HG03469 (cell line): ENCODE measurements around the gene SLC35F1.

Experiments used
- ATAC-seq: cut with Tn5 transposase; IDR thresholded peaks from one replicate; pipeline ENCODE4 v1.9.1; 2021; ENCODE audit warnings: mild to moderate bottlenecking, moderate library complexity, moderate number of reproducible peaks; ENCODE audit not compliant: unreplicated experiment

SLC35F1 gene

GRCh38 chr6:118305081-118305480 is 398.0 kb downstream of the SLC35F1 start:
- no peak for ATAC-seq

- ATAC-seq, result no peak
Measured at GRCh38 chr6:118306392-118307238, 399.6 kb downstream of the SLC35F1 start.

GRCh38 chr6:118307581-118307980 is 400.5 kb downstream of the SLC35F1 start:
- no peak for ATAC-seq

- no peak for ATAC-seq
Measured at GRCh38 chr6:118309337-118310093, 402.5 kb downstream of the SLC35F1 start.

GRCh38 chr6:118313208-118313607 is 406.1 kb downstream of the SLC35F1 start:
- no peak for ATAC-seq

- ATAC-seq, result no peak
Measured at GRCh38 chr6:118313762-118314161, 406.7 kb downstream of the SLC35F1 start.

- no peak for ATAC-seq
Measured at GRCh38 chr6:118316796-118317384, 409.8 kb downstream of the SLC35F1 start.

- ATAC-seq, result no peak
Measured at GRCh38 chr6:118317581-118318563, 410.8 kb downstream of the SLC35F1 start.

- ATAC-seq, result no peak
Measured at GRCh38 chr6:118318648-118319047, 411.6 kb downstream of the SLC35F1 start.

GRCh38 chr6:118319416-118319815 is 412.4 kb downstream of the SLC35F1 start:
- no peak for ATAC-seq

GRCh38 chr6:118319894-118320649 is 413.0 kb downstream of the SLC35F1 start:
- ATAC-seq, result no peak

GRCh38 chr6:118320652-118321051 is 413.6 kb downstream of the SLC35F1 start:
- no peak for ATAC-seq

GRCh38 chr6:118324116-118324515 is 417.1 kb downstream of the SLC35F1 start:
- ATAC-seq, result no peak

GRCh38 chr6:118325220-118325860 is 418.3 kb downstream of the SLC35F1 start:
- ATAC-seq, result no peak

- no peak for ATAC-seq
Measured at GRCh38 chr6:118326712-118327111, 419.6 kb downstream of the SLC35F1 start.

- ATAC-seq, result no peak
Measured at GRCh38 chr6:118327237-118327636, 420.2 kb downstream of the SLC35F1 start.

GRCh38 chr6:118333772-118334171 is 426.7 kb downstream of the SLC35F1 start:
- ATAC-seq, result no peak

GRCh38 chr6:118334634-118335033 is 427.6 kb downstream of the SLC35F1 start:
- no peak for ATAC-seq

GRCh38 chr6:118335325-118335816 is 428.3 kb downstream of the SLC35F1 start:
- no peak for ATAC-seq
